Heart left ventricle (tissue), 13 donors: Measurements from ENCODE around the gene CUL4A.

Experiments
- POLR2A ChIP-seq, 2 donors: fragments of 450-650 bp; IDR thresholded peaks; one replicate each; pipeline ENCODE4 v1.6.1; 2017; ENCODE audit warnings: antibody characterized with exemption in 2 of 2, mild to moderate bottlenecking in 2 of 2, moderate library complexity in 2 of 2
- TF ChIP-seq, protein P1 (sequence below), 12 donors: fragments of 200-600 bp; sonication (generic) in 4 of 12; IDR thresholded peaks; one replicate each; pipeline versions ENCODE4 v1.5.0 to v1.8.0; 2018 to 2022; ENCODE audit warnings: antibody characterized with exemption in 12 of 12, mild to moderate bottlenecking in 5 of 12
- donor health status: ischemic (EF 13 %, LVEDD 7.1; RV severe dilation, severe dysfunction).
- donor health status: DM: no; HTN: yes; CAD: no.
- donor health status: DM: no; HTN: no; CAD: no.
- donor health status: ischemic (EF 25% LVEDD 6.9; RV normal size, moderate dysfunction).
- donor health status: ischemic (EF 25% LVEDD 5.7; RV mildly dilated, moderate dysfunction).
- donor health status: ischemic (EF 35%, LVEDD 5.7; RV mildly dilated, moderate dysfunction).
- donor health status: nonischemic (EF 11% LVEDD 7.7; RV severe dilation, severe dysfunction).
- donor health status: DM: yes; HTN: yes; CAD: no.
- donor health status: PGD.
- donor health status: ischemic (EF 29% LVEDD 5.4; RV normal size, mild dysfunction).
- donor health status: nonischemic (EF 23%, LVEDD 6.1; RV moderate dilation, normal function).

DNA sequence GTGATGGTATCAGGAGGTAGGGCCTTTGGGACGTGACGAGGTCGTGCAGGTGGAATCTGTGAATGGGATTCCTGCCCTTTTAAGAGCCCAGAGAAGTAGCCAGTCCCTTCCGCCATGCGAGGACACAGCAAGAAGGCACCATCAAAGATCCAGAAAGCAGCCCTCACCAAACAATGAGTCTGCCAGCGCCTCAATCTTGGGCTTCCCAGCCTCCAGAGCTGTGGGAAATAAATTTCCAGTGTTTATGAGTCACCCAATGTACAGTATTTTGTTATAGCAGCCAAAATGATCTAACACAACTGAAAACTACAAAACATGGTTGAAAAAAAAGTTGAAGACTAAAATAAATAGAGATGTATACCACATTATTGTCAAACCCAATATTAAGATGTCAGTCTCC is 70.7 kb downstream of the CUL4A start:
- TF ChIP-seq, protein P1, sequence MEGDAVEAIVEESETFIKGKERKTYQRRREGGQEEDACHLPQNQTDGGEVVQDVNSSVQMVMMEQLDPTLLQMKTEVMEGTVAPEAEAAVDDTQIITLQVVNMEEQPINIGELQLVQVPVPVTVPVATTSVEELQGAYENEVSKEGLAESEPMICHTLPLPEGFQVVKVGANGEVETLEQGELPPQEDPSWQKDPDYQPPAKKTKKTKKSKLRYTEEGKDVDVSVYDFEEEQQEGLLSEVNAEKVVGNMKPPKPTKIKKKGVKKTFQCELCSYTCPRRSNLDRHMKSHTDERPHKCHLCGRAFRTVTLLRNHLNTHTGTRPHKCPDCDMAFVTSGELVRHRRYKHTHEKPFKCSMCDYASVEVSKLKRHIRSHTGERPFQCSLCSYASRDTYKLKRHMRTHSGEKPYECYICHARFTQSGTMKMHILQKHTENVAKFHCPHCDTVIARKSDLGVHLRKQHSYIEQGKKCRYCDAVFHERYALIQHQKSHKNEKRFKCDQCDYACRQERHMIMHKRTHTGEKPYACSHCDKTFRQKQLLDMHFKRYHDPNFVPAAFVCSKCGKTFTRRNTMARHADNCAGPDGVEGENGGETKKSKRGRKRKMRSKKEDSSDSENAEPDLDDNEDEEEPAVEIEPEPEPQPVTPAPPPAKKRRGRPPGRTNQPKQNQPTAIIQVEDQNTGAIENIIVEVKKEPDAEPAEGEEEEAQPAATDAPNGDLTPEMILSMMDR (IDR thresholded peaks at IDR 0.05): no peak
- TF ChIP-seq POLR2A (IDR thresholded peaks at IDR 0.05): no peak
